ENCODE data around the gene CNIH2. TPM values are rescaled to one million over a fixed set of nuclear protein-coding genes. Genes with fewer than 3 reads are reported as not detected.

CNIH2 gene
- total and polyA plus RNA-seq, 8 donors: 0.50 to 1.5 (median 0.80) TPM; not detected in 5

GRCh38 chr11:66293352-66293751 is 15.4 kb downstream of the CNIH2 start:
- Histone ChIP-seq H3K4me3 (no peak overlapping the region), H3K27me3 (peaks cover 0 to 58% (median 19%) of the 10 kb centered on the region in 3 donors), H3K36me3 (no peaks in the 10 kb centered on the region), H3K27ac (no peak overlapping the region), H3K4me1 (peaks cover 12 to 36% (median 31%) of the 10 kb centered on the region in 4 donors), H3K9me3 (no peaks in the 10 kb centered on the region)
- intact Hi-C loops (cut with DNase I; ENCODE audit: low total_unique reads): no loop called here
- 63 to 78% (median 74%) methylated on average over 4 of the region's 4 CpGs for WGBS, 5 donors
- no peak for DNase-seq
- TF ChIP-seq POLR2A (IDR thresholded peaks at IDR 0.05): no peak
- TF ChIP-seq POLR2AphosphoS5 (IDR thresholded peaks at IDR 0.05): no peak
- TF ChIP-seq EP300 (IDR thresholded peaks at IDR 0.05): no peak
- TF ChIP-seq, protein P1, sequence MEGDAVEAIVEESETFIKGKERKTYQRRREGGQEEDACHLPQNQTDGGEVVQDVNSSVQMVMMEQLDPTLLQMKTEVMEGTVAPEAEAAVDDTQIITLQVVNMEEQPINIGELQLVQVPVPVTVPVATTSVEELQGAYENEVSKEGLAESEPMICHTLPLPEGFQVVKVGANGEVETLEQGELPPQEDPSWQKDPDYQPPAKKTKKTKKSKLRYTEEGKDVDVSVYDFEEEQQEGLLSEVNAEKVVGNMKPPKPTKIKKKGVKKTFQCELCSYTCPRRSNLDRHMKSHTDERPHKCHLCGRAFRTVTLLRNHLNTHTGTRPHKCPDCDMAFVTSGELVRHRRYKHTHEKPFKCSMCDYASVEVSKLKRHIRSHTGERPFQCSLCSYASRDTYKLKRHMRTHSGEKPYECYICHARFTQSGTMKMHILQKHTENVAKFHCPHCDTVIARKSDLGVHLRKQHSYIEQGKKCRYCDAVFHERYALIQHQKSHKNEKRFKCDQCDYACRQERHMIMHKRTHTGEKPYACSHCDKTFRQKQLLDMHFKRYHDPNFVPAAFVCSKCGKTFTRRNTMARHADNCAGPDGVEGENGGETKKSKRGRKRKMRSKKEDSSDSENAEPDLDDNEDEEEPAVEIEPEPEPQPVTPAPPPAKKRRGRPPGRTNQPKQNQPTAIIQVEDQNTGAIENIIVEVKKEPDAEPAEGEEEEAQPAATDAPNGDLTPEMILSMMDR (IDR thresholded peaks at IDR 0.05): no peak

DNA sequence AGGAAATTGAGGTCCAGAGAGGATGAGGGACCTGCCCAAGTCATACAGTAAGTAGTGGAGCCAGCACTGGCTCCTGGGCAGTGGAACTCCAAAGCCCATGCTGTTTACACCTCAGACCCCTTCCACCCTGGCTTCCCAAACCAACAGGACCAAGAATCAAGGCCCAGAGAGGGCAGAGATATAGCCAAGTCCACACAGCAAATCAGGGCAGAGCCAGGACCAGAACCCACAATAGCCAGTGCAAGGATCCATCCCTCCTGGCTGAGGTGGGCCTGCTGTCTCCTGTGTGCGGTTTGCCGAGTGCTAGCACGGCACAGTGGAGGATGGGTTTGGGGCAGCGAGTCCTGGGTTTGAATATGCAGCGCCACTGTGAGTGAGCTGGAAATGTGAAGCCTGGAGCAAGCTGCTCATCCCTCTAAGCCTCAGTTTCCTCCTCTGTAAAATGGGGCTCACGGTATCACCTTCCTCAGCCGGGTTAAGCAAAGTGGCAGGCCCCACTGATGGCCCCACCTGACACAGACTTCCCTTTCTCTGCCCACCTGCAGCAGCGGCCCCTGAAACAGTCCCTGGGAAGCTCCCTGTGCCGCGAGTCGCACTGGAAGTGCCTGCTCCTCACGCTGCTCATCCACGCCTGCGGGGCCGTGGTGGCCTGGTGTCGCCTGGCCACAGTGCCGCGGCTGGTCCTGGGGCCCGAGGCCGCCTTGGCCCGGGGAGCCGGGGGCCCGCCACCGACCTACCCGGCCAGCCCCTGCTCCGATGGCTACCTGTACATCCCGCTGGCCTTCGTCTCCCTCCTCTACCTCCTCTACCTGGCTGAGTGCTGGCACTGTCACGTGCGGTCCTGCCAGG is 16.0 kb downstream of the CNIH2 start:
- intact Hi-C loops (cut with DNase I; ENCODE audit: low total_unique reads): no loop called here
- Histone ChIP-seq H3K4me3 (no peak overlapping the region), H3K36me3 (no peaks in the 10 kb centered on the region), H3K9me3 (no peaks in the 10 kb centered on the region), H3K27ac (no peak overlapping the region), H3K4me1 (peaks cover 12 to 35% (median 29%) of the 10 kb centered on the region in 4 donors), H3K27me3 (peaks cover 0 to 58% (median 19%) of the 10 kb centered on the region in 3 donors)
- no peak for TF ChIP-seq POLR2AphosphoS5 (IDR thresholded peaks at IDR 0.05)
- no peak for TF ChIP-seq POLR2A (IDR thresholded peaks at IDR 0.05)
- TF ChIP-seq, protein P1 (IDR thresholded peaks at IDR 0.05): no peak
- TF ChIP-seq EP300 (IDR thresholded peaks at IDR 0.05): no peak
- WGBS, 5 donors: 82 to 90% (median 88%) methylated on average over 25 to 30 of the region's 30 CpGs
- DNase-seq: no peak

DNA sequence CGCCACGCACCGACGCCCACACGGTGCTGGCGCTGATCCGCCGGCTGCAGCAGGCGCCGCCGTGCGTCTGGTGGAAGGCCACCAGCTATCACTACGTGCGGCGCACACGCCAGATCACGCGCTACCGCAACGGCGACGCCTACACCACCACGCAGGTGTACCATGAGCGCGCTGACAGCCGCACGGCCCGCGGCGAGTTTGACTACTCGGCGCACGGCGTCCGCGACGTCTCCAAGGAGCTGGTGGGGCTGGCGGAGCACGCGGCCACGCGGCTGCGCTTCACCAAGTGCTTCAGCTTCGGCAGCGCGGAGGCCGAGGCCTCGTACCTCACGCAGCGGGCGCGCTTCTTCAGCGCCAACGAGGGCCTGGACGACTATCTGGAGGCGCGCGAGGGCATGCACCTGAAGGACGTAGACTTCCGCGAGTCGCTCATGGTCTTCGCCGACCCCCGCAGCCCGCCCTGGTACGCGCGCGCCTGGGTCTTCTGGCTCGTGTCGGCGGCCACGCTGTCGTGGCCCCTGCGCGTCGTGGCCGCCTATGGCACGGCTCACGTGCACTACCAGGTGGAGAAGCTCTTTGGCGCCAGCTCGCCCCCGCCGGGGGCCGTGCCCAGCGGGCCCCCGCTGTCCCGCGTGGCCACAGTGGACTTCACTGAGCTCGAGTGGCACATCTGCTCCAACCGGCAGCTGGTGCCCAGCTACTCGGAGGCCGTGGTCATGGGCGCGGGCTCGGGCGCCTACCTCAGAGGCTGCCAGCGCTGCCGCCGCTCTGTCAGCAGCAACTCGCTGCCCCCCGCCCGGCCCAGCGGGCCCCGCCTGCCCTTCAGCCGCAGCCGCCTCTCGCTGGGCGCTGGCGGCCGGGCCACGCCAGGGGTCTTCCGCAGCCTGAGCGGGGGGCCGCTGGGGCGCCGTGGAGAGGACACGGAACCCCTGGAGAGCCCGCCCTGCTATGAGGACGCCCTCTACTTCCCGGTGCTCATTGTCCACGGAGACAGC is 16.9 kb downstream of the CNIH2 start:
- WGBS, 5 donors: 82 to 90% (median 87%) methylated on average over 83 to 123 of the region's 123 CpGs
- Histone ChIP-seq H3K4me1 (peaks cover 8 to 29% (median 22%) of the 10 kb centered on the region in 4 donors), H3K4me3 (no peak overlapping the region), H3K9me3 (no peaks in the 10 kb centered on the region), H3K36me3 (no peaks in the 10 kb centered on the region), H3K27me3 (peaks cover 0 to 58% (median 19%) of the 10 kb centered on the region in 3 donors), H3K27ac (no peak overlapping the region)
- intact Hi-C loops (cut with DNase I; ENCODE audit: low total_unique reads): no loop called here
- no peak for DNase-seq
- TF ChIP-seq, protein P1 (IDR thresholded peaks at IDR 0.05): no peak
- TF ChIP-seq EP300 (IDR thresholded peaks at IDR 0.05): no peak
- no peak for TF ChIP-seq POLR2AphosphoS5 (IDR thresholded peaks at IDR 0.05)
- TF ChIP-seq POLR2A (IDR thresholded peaks at IDR 0.05): no peak

- intact Hi-C loops (cut with DNase I; ENCODE audit: low total_unique reads): no loop called here
- Histone ChIP-seq H3K27ac (no peak overlapping the region), H3K27me3 (peaks cover 0 to 38% (median 5%) of the 10 kb centered on the region in 3 donors), H3K9me3 (no peaks in the 10 kb centered on the region), H3K36me3 (no peaks in the 10 kb centered on the region), H3K4me3 (no peak overlapping the region), H3K4me1 (peaks cover 0 to 7% (median 3%) of the 10 kb centered on the region in 4 donors)
- TF ChIP-seq EP300 (IDR thresholded peaks at IDR 0.05) (no peak), POLR2A (IDR thresholded peaks at IDR 0.05) (no peak), POLR2AphosphoS5 (IDR thresholded peaks at IDR 0.05) (no peak)
- TF ChIP-seq, protein P1 (IDR thresholded peaks at IDR 0.05): no peak
- 50 to 57% (median 56%) methylated on average over 8 of the region's 8 CpGs for WGBS, 5 donors
- DNase-seq: no peak
These were observed 19.6 kb downstream of the CNIH2 start for GRCh38 chr11:66297610-66298009.

Measured in stomach (tissue), 9 donors.